Trophoblast cell (in vitro differentiated cells and primary cell): Measurements from ENCODE around the gene ANKRD30A.

ENCODE experiments used
- DNase-seq, 2 donors: peaks; one replicate each; pipeline ENCODE4 v3.0.0-alpha.2; 2016
- H2AFZ ChIP-seq: 2 replicates; pipeline ENCODE4 v1.6.1; 2013; ENCODE audit warnings: low read length, moderate library complexity, mild to moderate bottlenecking; ENCODE audit not compliant: insufficient read depth, poor library complexity
- H2AK5ac ChIP-seq: 2 replicates; pipeline ENCODE4 v1.6.1; 2013; ENCODE audit warnings: mild to moderate bottlenecking, low read length
- H2BK120ac ChIP-seq: 2 replicates; pipeline ENCODE4 v1.6.1; 2013; ENCODE audit warnings: low read length, mild to moderate bottlenecking, moderate library complexity; ENCODE audit not compliant: insufficient read depth, poor library complexity
- H2BK12ac ChIP-seq: 2 replicates; pipeline ENCODE4 v1.6.1; 2013; ENCODE audit warnings: mild to moderate bottlenecking, low read length, moderate library complexity
- H2BK5ac ChIP-seq: 2 replicates; pipeline ENCODE4 v1.6.1; 2013; ENCODE audit warnings: low read length, low read depth, moderate library complexity, mild to moderate bottlenecking; ENCODE audit not compliant: poor library complexity
- H3K14ac ChIP-seq: 2 replicates; pipeline ENCODE4 v1.6.1; 2013; ENCODE audit warnings: mild to moderate bottlenecking, low read length
- H3K18ac ChIP-seq: 2 replicates; pipeline ENCODE4 v1.6.1; 2013; ENCODE audit warnings: mild to moderate bottlenecking, low read length
- H3K23ac ChIP-seq: 2 replicates; pipeline ENCODE4 v1.6.1; 2013; ENCODE audit warnings: low read length
- H3K27ac ChIP-seq: 2 replicates; pipeline ENCODE4 v1.5.1; 2013; ENCODE audit warnings: low read depth, mild to moderate bottlenecking, inconsistent platforms, low read length, moderate library complexity
- H3K27me3 ChIP-seq: 2 replicates; pipeline ENCODE4 v1.6.1; 2013; ENCODE audit warnings: inconsistent platforms, mild to moderate bottlenecking, low read length, moderate library complexity; ENCODE audit not compliant: insufficient read depth
- H3K36me3 ChIP-seq, 2 experiments: 1 replicate in 1 of 2; 2 replicates in 1 of 2; pipeline ENCODE4 v1.6.1; 2013; ENCODE audit warnings: low read length in 2 of 2, mild to moderate bottlenecking in 2 of 2, moderate library complexity in 1 of 2; ENCODE audit not compliant: insufficient read depth in 2 of 2, control insufficient read depth in 1 of 2
- H3K4ac ChIP-seq: 2 replicates; pipeline ENCODE4 v1.6.1; 2013; ENCODE audit warnings: low read depth, mild to moderate bottlenecking, low read length, moderate library complexity
- H3K4me1 ChIP-seq, 2 experiments: 1 replicate in 1 of 2; 2 replicates in 1 of 2; pipeline ENCODE4 v1.6.1; 2013; ENCODE audit warnings: low read length in 2 of 2, mild to moderate bottlenecking in 2 of 2, moderate library complexity in 1 of 2; ENCODE audit not compliant: insufficient read depth in 2 of 2, control insufficient read depth in 1 of 2
- H3K4me2 ChIP-seq: 2 replicates; pipeline ENCODE4 v1.6.1; 2013; ENCODE audit warnings: inconsistent platforms, mild to moderate bottlenecking, low read length, moderate library complexity
- H3K4me3 ChIP-seq: 2 replicates; pipeline ENCODE4 v1.5.1; 2013; ENCODE audit warnings: mild to moderate bottlenecking, low read depth, low read length, inconsistent platforms
- H3K79me1 ChIP-seq: one replicate; pipeline ENCODE4 v1.6.1; 2013; ENCODE audit warnings: low read length
- H3K79me2 ChIP-seq: 2 replicates; pipeline ENCODE4 v1.6.1; 2013; ENCODE audit warnings: low read length, mild to moderate bottlenecking; ENCODE audit not compliant: control insufficient read depth, insufficient read depth, poor library complexity
- H3K9ac ChIP-seq: 2 replicates; pipeline ENCODE4 v1.6.1; 2013; ENCODE audit warnings: mild to moderate bottlenecking, low read length
- H3K9me3 ChIP-seq: 2 replicates; pipeline ENCODE4 v1.6.1; 2013; ENCODE audit warnings: low read depth, mild to moderate bottlenecking, control low read depth, inconsistent platforms, low read length; ENCODE audit not compliant: insufficient read depth
- H4K12ac ChIP-seq: 2 replicates; pipeline ENCODE4 v1.6.1; 2013; ENCODE audit warnings: low read depth, mild to moderate bottlenecking, low read length, moderate library complexity
- H4K8ac ChIP-seq: 2 replicates; pipeline ENCODE4 v1.6.1; 2013; ENCODE audit warnings: low read depth, mild to moderate bottlenecking, low read length, moderate library complexity
- H4K91ac ChIP-seq: one replicate; pipeline ENCODE4 v1.6.1; 2013; ENCODE audit warnings: low read depth, mild to moderate bottlenecking, low read length, moderate library complexity
- WGBS: extraction: QIAGEN DNeasy Blood & Tissue Kit; methylation state at CpG from one replicate; pipeline ENCODE4 v1.1.7; 2013; ENCODE audit warnings: missing lambda C conversion rate; ENCODE audit not compliant: insufficient read length, insufficient coverage; ENCODE audit errors: extremely low coverage; 5-methylcytosine and 5-hydroxymethylcytosine counted together

Gene ANKRD30A

DNA sequence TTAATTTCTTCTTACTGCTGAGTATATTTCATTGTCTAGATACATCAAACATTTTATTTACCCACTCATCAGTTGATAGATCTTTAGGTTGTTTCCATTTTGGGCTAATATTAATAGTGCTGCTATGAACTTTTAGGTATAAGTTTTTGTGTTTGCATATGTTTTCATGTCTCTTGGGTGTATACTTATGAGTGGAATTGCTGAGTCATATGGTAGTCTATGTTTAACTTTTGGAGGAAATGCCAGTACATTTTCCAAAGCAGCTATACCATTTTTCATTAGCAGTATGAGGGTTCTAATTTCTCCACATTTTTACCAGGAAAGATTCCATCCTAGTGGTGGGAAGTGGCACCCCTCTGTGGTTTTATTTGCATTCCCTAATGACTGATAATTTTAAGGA, 101.1 kb downstream of the ANKRD30A start:
- H3K4me1 ChIP-seq: no peaks in the 10 kb centered on the region
- H4K12ac ChIP-seq: no peak overlapping the region
- H3K4me3 ChIP-seq: no peak overlapping the region
- H2AFZ ChIP-seq: no peak overlapping the region
- H2AK5ac ChIP-seq: no peak overlapping the region
- no peak overlapping the region for H2BK120ac ChIP-seq
- no peak overlapping the region for H2BK12ac ChIP-seq
- H3K79me1 ChIP-seq: no peaks in the 10 kb centered on the region
- DNase-seq: no peak
- no peak overlapping the region for H4K91ac ChIP-seq
- no peak overlapping the region for H2BK5ac ChIP-seq
- no peaks in the 10 kb centered on the region for H3K27me3 ChIP-seq
- no peak overlapping the region for H4K8ac ChIP-seq
- H3K23ac ChIP-seq: no peak overlapping the region
- H3K36me3 ChIP-seq: no peaks in the 10 kb centered on the region
- no peak overlapping the region for H3K18ac ChIP-seq
- no peaks in the 10 kb centered on the region for H3K79me2 ChIP-seq
- H3K4ac ChIP-seq: no peak overlapping the region
- H3K4me2 ChIP-seq: no peak overlapping the region
- H3K27ac ChIP-seq: no peak overlapping the region
- no peaks in the 10 kb centered on the region for H3K9me3 ChIP-seq
- no peak overlapping the region for H3K14ac ChIP-seq
- no peak overlapping the region for H3K9ac ChIP-seq

GRCh38 chr10:37234692-37235091, 109.3 kb downstream of the ANKRD30A start:
- no peak overlapping the region for H3K27ac ChIP-seq
- H4K12ac ChIP-seq: no peak overlapping the region
- H3K79me1 ChIP-seq: no peaks in the 10 kb centered on the region
- no peak overlapping the region for H3K4me2 ChIP-seq
- no peaks in the 10 kb centered on the region for H3K27me3 ChIP-seq
- H3K36me3 ChIP-seq: no peaks in the 10 kb centered on the region
- no peak overlapping the region for H3K23ac ChIP-seq
- no peak overlapping the region for H2BK5ac ChIP-seq
- DNase-seq: no peak
- no peak overlapping the region for H2BK120ac ChIP-seq
- H3K18ac ChIP-seq: no peak overlapping the region
- no peak overlapping the region for H3K4me3 ChIP-seq
- no peaks in the 10 kb centered on the region for H3K4me1 ChIP-seq
- peaks cover 2% of the 10 kb centered on the region for H3K9me3 ChIP-seq
- H2AK5ac ChIP-seq: no peak overlapping the region
- H2AFZ ChIP-seq: no peak overlapping the region
- no peak overlapping the region for H3K9ac ChIP-seq
- H4K91ac ChIP-seq: no peak overlapping the region
- H4K8ac ChIP-seq: no peak overlapping the region
- H3K79me2 ChIP-seq: no peaks in the 10 kb centered on the region
- WGBS: no CpG with 5 or more reads among the region's 3 CpGs
- H3K4ac ChIP-seq: no peak overlapping the region
- no peak overlapping the region for H2BK12ac ChIP-seq
- H3K14ac ChIP-seq: no peak overlapping the region

DNA sequence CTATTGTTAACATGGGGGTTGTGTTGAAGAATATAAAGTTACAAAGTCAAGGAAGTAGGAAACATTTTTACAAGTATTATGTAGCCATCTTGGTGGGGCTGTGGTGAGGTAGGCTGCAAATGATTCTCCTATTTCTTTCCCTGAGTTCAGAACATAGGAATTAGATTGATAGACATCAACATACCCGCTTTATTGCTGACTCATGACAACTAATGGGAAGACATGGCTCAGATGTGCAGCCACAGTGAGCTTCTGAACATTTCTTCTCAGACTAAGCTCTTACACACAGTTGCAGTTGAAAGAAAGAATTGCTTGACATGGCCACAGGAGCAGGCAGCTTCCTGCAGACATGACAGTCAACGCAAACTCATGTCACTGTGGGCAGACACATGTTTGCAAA, 110.7 kb downstream of the ANKRD30A start:
- Histone ChIP-seq H3K36me3 (no peaks in the 10 kb centered on the region), H4K91ac (no peak overlapping the region), H3K79me1 (no peaks in the 10 kb centered on the region), H3K27ac (no peak overlapping the region), H3K79me2 (no peaks in the 10 kb centered on the region), H4K12ac (no peak overlapping the region), H3K14ac (no peak overlapping the region), H3K4ac (no peak overlapping the region), H3K4me2 (no peak overlapping the region), H3K23ac (no peak overlapping the region), H3K9me3 (peaks cover 2% of the 10 kb centered on the region), H3K27me3 (no peaks in the 10 kb centered on the region), H2AFZ (no peak overlapping the region), H2AK5ac (no peak overlapping the region), H3K9ac (no peak overlapping the region), H2BK12ac (no peak overlapping the region), H3K4me1 (no peaks in the 10 kb centered on the region), H3K4me3 (no peak overlapping the region), H4K8ac (no peak overlapping the region), H2BK120ac (no peak overlapping the region), H3K18ac (no peak overlapping the region), H2BK5ac (no peak overlapping the region)
- no CpG with 5 or more reads among the region's 2 CpGs for WGBS
- no peak for DNase-seq

DNA sequence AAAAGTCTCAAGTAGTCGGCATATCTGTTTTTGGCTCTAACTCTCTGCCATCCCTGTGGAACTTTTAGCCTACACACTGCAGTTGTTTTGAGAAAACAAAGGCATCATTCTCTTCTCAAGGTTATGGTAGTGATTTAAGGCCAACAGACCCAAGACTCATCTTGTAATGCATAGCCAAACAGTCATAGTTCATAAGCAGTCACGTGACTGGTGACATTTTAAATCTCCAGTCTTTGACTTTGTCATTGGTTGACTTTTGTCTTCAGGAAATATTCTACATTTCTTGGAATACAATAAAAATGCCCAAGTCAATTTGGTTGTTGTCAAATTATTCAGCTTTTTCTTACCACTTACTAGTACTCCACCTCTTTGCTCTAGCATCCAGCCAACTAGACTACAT, 114.8 kb downstream of the ANKRD30A start:
- Histone ChIP-seq H3K4me3 (no peak overlapping the region), H4K12ac (no peak overlapping the region), H3K27me3 (no peaks in the 10 kb centered on the region), H3K9ac (no peak overlapping the region), H4K91ac (no peak overlapping the region), H3K14ac (no peak overlapping the region), H3K4me1 (no peaks in the 10 kb centered on the region), H3K36me3 (no peaks in the 10 kb centered on the region), H3K18ac (no peak overlapping the region), H3K23ac (no peak overlapping the region), H2BK12ac (no peak overlapping the region), H3K79me1 (no peaks in the 10 kb centered on the region), H3K27ac (no peak overlapping the region), H3K4ac (no peak overlapping the region), H4K8ac (no peak overlapping the region), H2BK120ac (no peak overlapping the region), H2BK5ac (no peak overlapping the region), H3K9me3 (peaks cover 2% of the 10 kb centered on the region), H3K79me2 (no peaks in the 10 kb centered on the region), H2AK5ac (no peak overlapping the region), H2AFZ (no peak overlapping the region), H3K4me2 (no peak overlapping the region)
- WGBS: no CpG with 5 or more reads among the region's 2 CpGs
- no peak for DNase-seq

- Histone ChIP-seq H2AFZ (no peak overlapping the region), H2BK12ac (no peak overlapping the region), H3K79me1 (no peaks in the 10 kb centered on the region), H3K79me2 (no peaks in the 10 kb centered on the region), H3K9ac (no peak overlapping the region), H2BK5ac (no peak overlapping the region), H3K4me3 (no peak overlapping the region), H3K36me3 (no peaks in the 10 kb centered on the region), H2BK120ac (no peak overlapping the region), H3K23ac (no peak overlapping the region), H3K4ac (no peak overlapping the region), H3K27ac (no peak overlapping the region), H2AK5ac (no peak overlapping the region), H4K12ac (no peak overlapping the region), H3K9me3 (peaks cover 16% of the 10 kb centered on the region), H3K18ac (no peak overlapping the region), H3K4me1 (no peaks in the 10 kb centered on the region), H3K14ac (no peak overlapping the region), H3K27me3 (no peaks in the 10 kb centered on the region), H4K91ac (no peak overlapping the region), H3K4me2 (no peak overlapping the region), H4K8ac (no peak overlapping the region)
- no CpG with 5 or more reads among the region's 2 CpGs for WGBS
- no peak for DNase-seq
Observed at GRCh38 chr10:37246637-37247036, 121.2 kb downstream of the ANKRD30A start.
